Sigmoid colon (tissue), 7 donors: ENCODE measurements around the gene MRNIP. TPM values are rescaled to one million over a fixed set of nuclear protein-coding genes. Genes with fewer than 3 reads are reported as not detected.

ENCODE experiments used
- DNase-seq: peaks from one replicate; pipeline ENCODE4 v3.0.0-alpha.2; 2019
- H3K27ac ChIP-seq, 4 donors: fragments of 200-600 bp; sonication (generic); one replicate each; pipeline ENCODE4 v1.5.1; 2016 to 2019; ENCODE audit warnings: mild to moderate bottlenecking in 1 of 4
- H3K27me3 ChIP-seq, 3 donors: fragments of 200-600 bp; sonication (generic); one replicate each; pipeline ENCODE4 v1.5.1; 2019; ENCODE audit warnings: mild to moderate bottlenecking in 1 of 3
- H3K36me3 ChIP-seq, 4 donors: fragments of 200-600 bp; sonication (generic); one replicate each; pipeline ENCODE4 v1.5.1; 2016 to 2019
- H3K4me1 ChIP-seq, 4 donors: fragments of 200-600 bp; sonication (generic); one replicate each; pipeline ENCODE4 v1.5.1; 2017 to 2019
- H3K4me3 ChIP-seq, 4 donors: fragments of 200-600 bp; sonication (generic); one replicate each; pipeline ENCODE4 v1.5.1; 2017 to 2019; ENCODE audit warnings: mild to moderate bottlenecking in 2 of 4, moderate library complexity in 1 of 4
- H3K9me3 ChIP-seq, 4 donors: fragments of 200-600 bp in 3 of 4; sonication (generic) in 3 of 4; one replicate each; pipeline versions ENCODE4 v1.5.1 to v1.6.1; 2013 to 2019
- EP300 ChIP-seq, 4 donors: sonication (generic); formaldehyde crosslinking; IDR thresholded peaks; one replicate each; pipeline ENCODE4 v1.6.1; 2017; ENCODE audit warnings: antibody characterized with exemption in 4 of 4
- POLR2A ChIP-seq, 2 donors: fragments of 450-650 bp; IDR thresholded peaks; one replicate each; pipeline ENCODE4 v1.6.1; 2016; ENCODE audit warnings: antibody characterized with exemption in 2 of 2, mild to moderate bottlenecking in 2 of 2, moderate library complexity in 2 of 2
- POLR2AphosphoS5 ChIP-seq, 4 donors: sonication (generic); formaldehyde crosslinking; IDR thresholded peaks; one replicate each; pipeline ENCODE4 v1.6.1; 2017; ENCODE audit warnings: antibody characterized with exemption in 4 of 4
- WGBS, 2 donors: extraction: QIAGEN DNeasy Blood & Tissue Kit; methylation state at CpG; one replicate each; pipeline ENCODE4 v1.1.7; 2013; 5-methylcytosine and 5-hydroxymethylcytosine counted together
- intact Hi-C: fragments of 100-400 bp; cut with DNase I; formaldehyde crosslinking; loops from one replicate; pipeline ENCODE4 v1.15.1; 2023
- polyA plus RNA-seq, 3 donors: library from polyadenylated mRNA; stranded (reverse); fragments of 200-250 nt; gene quantifications; one replicate each; pipeline ENCODE4 v1.2.3, GENCODE V29; 2013
- total RNA-seq, 4 donors: library from RNA; depleted of rRNA; stranded (reverse); fragments of >200 nt; gene quantifications; one replicate each; pipeline ENCODE4 v1.1.0, GENCODE V29; 2016
- TF ChIP-seq, protein P1 (sequence below), 4 experiments: fragments of 450-650 bp in 3 of 4; fragments of 200-600 bp in 1 of 4; IDR thresholded peaks; one replicate each; pipeline ENCODE4 v1.5.1; 2016 to 2019; ENCODE audit warnings: antibody characterized with exemption in 4 of 4, mild to moderate bottlenecking in 3 of 4, moderate library complexity in 2 of 4
- donor health status: healthy with polysubstance abuse.
- donor health status: Bipolar disorder and iron deficiency.
- donor health status: healthy.

Gene MRNIP
- total and polyA plus RNA-seq, 7 donors: 8.3 to 59.8 (median 30.7) TPM

DNA sequence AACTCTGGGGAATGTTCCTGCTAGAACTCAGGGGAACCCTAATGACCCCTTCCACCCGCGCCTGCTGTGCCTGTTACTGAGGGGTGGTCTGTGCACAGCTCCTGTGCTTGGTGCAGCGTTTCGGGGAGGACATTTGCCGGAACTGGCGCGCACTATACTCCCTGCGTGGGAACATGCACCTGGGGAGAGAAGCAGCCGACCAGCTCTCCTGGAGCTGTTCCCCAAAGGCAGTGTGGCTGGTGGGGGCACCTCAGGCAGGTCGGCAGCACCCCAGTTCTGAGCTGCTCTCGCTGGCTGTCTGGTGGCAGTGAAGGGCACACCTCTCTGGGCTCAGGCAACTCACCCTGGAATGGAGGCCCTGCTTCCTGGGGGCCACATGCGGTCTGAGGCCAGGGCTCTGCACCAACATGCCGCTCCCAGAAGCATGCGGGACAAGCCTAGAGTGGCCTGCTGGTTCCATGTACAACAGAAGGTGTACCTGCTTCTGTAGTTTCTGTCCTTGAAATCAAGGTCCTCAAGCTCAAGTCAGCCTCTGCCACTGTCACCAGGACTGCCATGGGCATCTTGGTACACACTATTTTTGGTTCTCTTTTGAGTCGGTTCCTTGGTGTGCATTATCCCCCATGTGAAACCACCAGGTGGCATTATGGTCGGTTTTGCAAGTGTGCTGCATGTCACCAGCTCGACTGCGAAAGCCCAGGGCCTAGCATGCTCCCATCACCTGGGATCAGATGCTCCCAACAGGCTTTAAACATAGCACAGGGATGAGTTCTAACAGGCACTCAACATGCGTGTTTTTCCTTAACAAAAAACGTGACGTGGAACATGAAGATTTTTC, 7.8 kb upstream of the MRNIP start:
- H3K4me1 ChIP-seq: no peaks in the 10 kb centered on the region
- H3K4me3 ChIP-seq: no peak overlapping the region
- WGBS, 2 donors: 85 to 87% methylated on average over 21 of the region's 21 CpGs
- DNase-seq: peak; percentile 62
- no peak overlapping the region for H3K27ac ChIP-seq
- H3K27me3 ChIP-seq: no peaks in the 10 kb centered on the region
- TF ChIP-seq POLR2A (IDR thresholded peaks at IDR 0.05) (no peak), POLR2AphosphoS5 (IDR thresholded peaks at IDR 0.05) (no peak), EP300 (IDR thresholded peaks at IDR 0.05) (no peak)
- TF ChIP-seq, protein P1, sequence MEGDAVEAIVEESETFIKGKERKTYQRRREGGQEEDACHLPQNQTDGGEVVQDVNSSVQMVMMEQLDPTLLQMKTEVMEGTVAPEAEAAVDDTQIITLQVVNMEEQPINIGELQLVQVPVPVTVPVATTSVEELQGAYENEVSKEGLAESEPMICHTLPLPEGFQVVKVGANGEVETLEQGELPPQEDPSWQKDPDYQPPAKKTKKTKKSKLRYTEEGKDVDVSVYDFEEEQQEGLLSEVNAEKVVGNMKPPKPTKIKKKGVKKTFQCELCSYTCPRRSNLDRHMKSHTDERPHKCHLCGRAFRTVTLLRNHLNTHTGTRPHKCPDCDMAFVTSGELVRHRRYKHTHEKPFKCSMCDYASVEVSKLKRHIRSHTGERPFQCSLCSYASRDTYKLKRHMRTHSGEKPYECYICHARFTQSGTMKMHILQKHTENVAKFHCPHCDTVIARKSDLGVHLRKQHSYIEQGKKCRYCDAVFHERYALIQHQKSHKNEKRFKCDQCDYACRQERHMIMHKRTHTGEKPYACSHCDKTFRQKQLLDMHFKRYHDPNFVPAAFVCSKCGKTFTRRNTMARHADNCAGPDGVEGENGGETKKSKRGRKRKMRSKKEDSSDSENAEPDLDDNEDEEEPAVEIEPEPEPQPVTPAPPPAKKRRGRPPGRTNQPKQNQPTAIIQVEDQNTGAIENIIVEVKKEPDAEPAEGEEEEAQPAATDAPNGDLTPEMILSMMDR (IDR thresholded peaks at IDR 0.05): no peak
- intact Hi-C loops: no loop called here
- peaks cover 0 to 97% (median 48%) of the 10 kb centered on the region in 4 donors for H3K36me3 ChIP-seq
- no peaks in the 10 kb centered on the region for H3K9me3 ChIP-seq

DNA sequence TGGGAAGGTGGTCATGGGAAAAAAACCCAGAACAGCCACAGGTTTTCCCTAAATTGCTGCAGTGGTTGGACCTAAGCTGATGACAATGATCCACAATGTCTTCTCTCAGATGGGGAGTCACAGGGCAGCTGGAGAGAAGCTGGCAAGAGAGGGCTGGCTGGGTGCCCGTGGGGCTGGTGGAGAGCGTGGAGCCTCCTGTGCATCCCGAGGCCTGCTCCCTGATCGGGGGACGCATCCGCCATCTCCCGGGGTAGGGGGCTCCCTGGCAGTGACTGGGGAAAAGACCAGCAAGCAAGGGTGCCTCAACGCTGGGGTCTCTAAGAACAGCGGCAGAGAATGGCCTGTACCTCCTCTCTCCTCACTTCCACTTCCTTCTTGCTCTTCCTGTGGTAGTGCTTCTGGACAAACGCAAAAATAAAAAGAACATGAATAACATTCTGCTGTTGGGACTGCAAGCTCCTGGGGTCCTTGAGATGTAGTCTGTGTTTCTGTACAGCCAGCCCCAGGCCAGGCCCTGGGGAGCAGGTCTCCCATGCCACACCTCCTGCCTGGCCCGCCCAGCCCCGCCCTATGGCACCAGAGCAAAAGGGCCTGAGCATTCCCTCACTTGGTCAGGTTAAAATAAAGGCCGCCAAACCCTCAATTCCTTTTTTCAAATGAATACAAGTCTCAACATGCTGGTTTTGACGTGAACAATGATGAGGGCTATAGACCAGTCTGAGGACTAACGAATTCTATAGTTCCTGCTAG, 7.0 kb upstream of the MRNIP start:
- intact Hi-C loops: no loop called here
- TF ChIP-seq POLR2A (IDR thresholded peaks at IDR 0.05) (no peak), EP300 (IDR thresholded peaks at IDR 0.05) (no peak), POLR2AphosphoS5 (IDR thresholded peaks at IDR 0.05) (no peak)
- TF ChIP-seq, protein P1 (IDR thresholded peaks at IDR 0.05): no peak
- no peak overlapping the region for H3K4me3 ChIP-seq
- no peaks in the 10 kb centered on the region for H3K4me1 ChIP-seq
- no peak overlapping the region for H3K27ac ChIP-seq
- DNase-seq: peak; percentile 53
- WGBS, 2 donors: 80 to 86% methylated on average over 15 of the region's 15 CpGs
- H3K27me3 ChIP-seq: no peaks in the 10 kb centered on the region
- H3K36me3 ChIP-seq: peaks cover 0 to 90% (median 47%) of the 10 kb centered on the region in 4 donors
- no peaks in the 10 kb centered on the region for H3K9me3 ChIP-seq

DNA sequence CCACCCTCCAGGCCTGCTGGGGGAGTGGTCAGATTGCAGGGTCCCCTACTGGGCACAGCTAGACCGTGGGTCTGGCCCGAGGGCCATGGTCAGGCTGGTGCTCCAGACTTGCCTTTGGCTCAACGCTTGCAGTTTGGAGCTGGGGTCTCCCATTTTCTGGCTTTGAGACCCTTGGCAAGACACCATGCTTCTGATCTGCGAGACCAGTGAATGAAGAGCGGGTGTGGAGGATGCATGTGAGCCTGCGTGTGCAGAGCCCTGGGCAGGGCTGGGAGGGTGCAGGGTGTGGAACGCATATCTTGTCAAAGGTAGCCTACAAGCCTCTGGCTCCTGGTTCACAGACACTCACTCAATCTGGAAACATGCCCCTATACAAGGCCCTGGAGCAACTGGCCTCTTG, 6.1 kb upstream of the MRNIP start:
- no peaks in the 10 kb centered on the region for H3K9me3 ChIP-seq
- peaks cover 0 to 8% (median 4%) of the 10 kb centered on the region in 4 donors for H3K4me1 ChIP-seq
- H3K27me3 ChIP-seq: no peaks in the 10 kb centered on the region
- H3K4me3 ChIP-seq: no peak overlapping the region
- intact Hi-C loops: no loop called here
- H3K36me3 ChIP-seq: peaks cover 0 to 80% (median 38%) of the 10 kb centered on the region in 4 donors
- TF ChIP-seq EP300 (IDR thresholded peaks at IDR 0.05) (no peak), POLR2A (IDR thresholded peaks at IDR 0.05) (no peak), POLR2AphosphoS5 (IDR thresholded peaks at IDR 0.05) (no peak)
- TF ChIP-seq, protein P1 (IDR thresholded peaks at IDR 0.05): no peak
- no peak overlapping the region for H3K27ac ChIP-seq
- peak; percentile 40 for DNase-seq
- WGBS, 2 donors: 95 to 99% methylated on average over 7 of the region's 7 CpGs

DNA sequence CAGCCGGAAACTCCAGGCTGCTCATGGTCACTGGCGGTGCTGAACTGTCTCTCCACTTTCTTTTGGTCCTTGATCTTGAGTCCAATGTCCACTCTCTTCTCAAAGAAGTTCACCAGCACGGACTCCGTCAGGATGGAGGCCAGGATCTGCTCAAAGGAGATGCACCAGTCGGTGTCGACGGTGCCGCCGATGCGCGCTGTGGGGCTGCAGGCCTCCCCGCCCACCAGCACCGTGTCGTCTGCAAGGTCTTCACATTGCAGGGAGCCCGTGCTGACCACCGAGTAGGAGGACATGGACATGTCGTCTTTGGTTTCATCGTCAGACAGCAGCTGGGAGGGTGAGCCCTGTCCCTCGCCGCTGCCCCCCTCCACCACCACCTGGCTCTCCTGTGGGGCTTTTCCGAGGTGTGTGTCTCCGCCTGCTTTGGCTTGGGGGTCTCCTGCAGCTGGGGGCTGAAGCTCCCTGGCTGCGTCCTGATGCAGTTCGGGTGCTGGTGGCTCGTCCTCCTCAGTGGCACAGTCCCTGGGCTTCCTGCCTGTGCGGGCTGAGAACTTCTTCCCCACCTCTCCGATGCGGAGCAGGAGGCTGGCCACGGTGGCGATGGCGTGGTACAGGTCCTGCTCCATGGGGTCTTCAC, 5.0 kb upstream of the MRNIP start:
- intact Hi-C loops: no loop called here
- TF ChIP-seq POLR2A (IDR thresholded peaks at IDR 0.05): no peak
- TF ChIP-seq EP300 (IDR thresholded peaks at IDR 0.05): no peak
- no peak for TF ChIP-seq POLR2AphosphoS5 (IDR thresholded peaks at IDR 0.05)
- TF ChIP-seq, protein P1 (IDR thresholded peaks at IDR 0.05): no peak
- Histone ChIP-seq H3K27me3 (no peaks in the 10 kb centered on the region), H3K4me1 (peaks cover 0 to 11% (median 9%) of the 10 kb centered on the region in 4 donors), H3K27ac (no peak overlapping the region), H3K9me3 (no peaks in the 10 kb centered on the region), H3K4me3 (no peak overlapping the region), H3K36me3 (peaks cover 0 to 69% (median 32%) of the 10 kb centered on the region in 4 donors)
- peak; percentile 56 for DNase-seq
- 96 to 97% methylated on average over 31 of the region's 31 CpGs for WGBS, 2 donors
